Peyer's patch (tissue), 4 donors: Measurements from ENCODE around the gene ALG9. TPM values are rescaled to one million over a fixed set of nuclear protein-coding genes. Genes with fewer than 3 reads are reported as not detected.

Experiments
- DNase-seq, 3 donors: peaks; one replicate each; pipeline ENCODE4 v3.0.0-alpha.2; 2017 to 2019
- H3K27ac ChIP-seq, 4 donors: fragments of 200-600 bp; sonication (generic); one replicate each; pipeline ENCODE4 v1.5.1; 2016 to 2019
- H3K27me3 ChIP-seq, 2 donors: fragments of 200-600 bp; sonication (generic); one replicate each; pipeline ENCODE4 v1.5.1; 2019
- H3K36me3 ChIP-seq, 3 donors: fragments of 200-600 bp; sonication (generic); one replicate each; pipeline ENCODE4 v1.5.1; 2016 to 2019
- H3K4me1 ChIP-seq, 4 donors: fragments of 200-600 bp; sonication (generic); one replicate each; pipeline ENCODE4 v1.5.1; 2016 to 2019
- H3K4me3 ChIP-seq, 4 donors: fragments of 200-600 bp; sonication (generic); 1 replicate in 3 of 4; 2 replicates in 1 of 4; pipeline ENCODE4 v1.5.1; 2016 to 2019; ENCODE audit warnings: mild to moderate bottlenecking in 1 of 4
- H3K9me3 ChIP-seq, 4 donors: fragments of 200-600 bp; sonication (generic); one replicate each; pipeline ENCODE4 v1.5.1; 2016 to 2019; ENCODE audit warnings: mild to moderate bottlenecking in 1 of 4
- POLR2A ChIP-seq, 2 donors: fragments of 450-650 bp; IDR thresholded peaks; one replicate each; pipeline ENCODE4 v1.5.1; 2017; ENCODE audit warnings: antibody characterized with exemption in 2 of 2, mild to moderate bottlenecking in 2 of 2, moderate library complexity in 2 of 2
- total RNA-seq, 4 donors: library from RNA; depleted of rRNA; stranded (reverse); fragments of >200 nt; gene quantifications; one replicate each; pipeline ENCODE4 v1.1.0, GENCODE V29; 2016
- TF ChIP-seq, protein P1 (sequence below), 6 experiments: fragments of 450-650 bp in 4 of 6; fragments of 200-600 bp in 2 of 6; sonication (generic) in 1 of 6; IDR thresholded peaks; one replicate each; pipeline ENCODE4 v1.5.1; 2017 to 2019; ENCODE audit warnings: antibody characterized with exemption in 6 of 6, mild to moderate bottlenecking in 3 of 6, moderate library complexity in 1 of 6

The ALG9 gene
- total RNA-seq, 4 donors from 2014 or later: 14.0 to 32.4 (median 31.7) TPM

- peak; percentile 73 to 94 (median 85) for DNase-seq
- peak within 1 kb of the TSS; percentile 78 to 91 (median 87) for H3K27ac ChIP-seq
- peak in 1 of 2 donors; percentile 60 for TF ChIP-seq POLR2A (IDR thresholded peaks at IDR 0.05)
- TF ChIP-seq, protein P1, sequence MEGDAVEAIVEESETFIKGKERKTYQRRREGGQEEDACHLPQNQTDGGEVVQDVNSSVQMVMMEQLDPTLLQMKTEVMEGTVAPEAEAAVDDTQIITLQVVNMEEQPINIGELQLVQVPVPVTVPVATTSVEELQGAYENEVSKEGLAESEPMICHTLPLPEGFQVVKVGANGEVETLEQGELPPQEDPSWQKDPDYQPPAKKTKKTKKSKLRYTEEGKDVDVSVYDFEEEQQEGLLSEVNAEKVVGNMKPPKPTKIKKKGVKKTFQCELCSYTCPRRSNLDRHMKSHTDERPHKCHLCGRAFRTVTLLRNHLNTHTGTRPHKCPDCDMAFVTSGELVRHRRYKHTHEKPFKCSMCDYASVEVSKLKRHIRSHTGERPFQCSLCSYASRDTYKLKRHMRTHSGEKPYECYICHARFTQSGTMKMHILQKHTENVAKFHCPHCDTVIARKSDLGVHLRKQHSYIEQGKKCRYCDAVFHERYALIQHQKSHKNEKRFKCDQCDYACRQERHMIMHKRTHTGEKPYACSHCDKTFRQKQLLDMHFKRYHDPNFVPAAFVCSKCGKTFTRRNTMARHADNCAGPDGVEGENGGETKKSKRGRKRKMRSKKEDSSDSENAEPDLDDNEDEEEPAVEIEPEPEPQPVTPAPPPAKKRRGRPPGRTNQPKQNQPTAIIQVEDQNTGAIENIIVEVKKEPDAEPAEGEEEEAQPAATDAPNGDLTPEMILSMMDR (IDR thresholded peaks at IDR 0.05): no peak
- H3K9me3 ChIP-seq: no peaks in the 10 kb centered on the region
- H3K4me3 ChIP-seq: peak within 1 kb of the TSS; percentile 72 to 96 (median 93)
- no peaks in the 10 kb centered on the region for H3K27me3 ChIP-seq
- peaks cover 0 to 18% (median 0%) of the 10 kb centered on the region in 3 donors for H3K36me3 ChIP-seq
- peaks cover 0 to 20% (median 2%) of the 10 kb centered on the region in 4 donors for H3K4me1 ChIP-seq
These were observed 105.2 kb downstream of the ALG9 start, which contains the start of gene PPP2R1B for GRCh38 chr11:111765984-111766833. Gene PPP2R1B (minus strand): TSS chr11:111766389. CDS start chr11:111766361, 28 bp downstream.

DNA sequence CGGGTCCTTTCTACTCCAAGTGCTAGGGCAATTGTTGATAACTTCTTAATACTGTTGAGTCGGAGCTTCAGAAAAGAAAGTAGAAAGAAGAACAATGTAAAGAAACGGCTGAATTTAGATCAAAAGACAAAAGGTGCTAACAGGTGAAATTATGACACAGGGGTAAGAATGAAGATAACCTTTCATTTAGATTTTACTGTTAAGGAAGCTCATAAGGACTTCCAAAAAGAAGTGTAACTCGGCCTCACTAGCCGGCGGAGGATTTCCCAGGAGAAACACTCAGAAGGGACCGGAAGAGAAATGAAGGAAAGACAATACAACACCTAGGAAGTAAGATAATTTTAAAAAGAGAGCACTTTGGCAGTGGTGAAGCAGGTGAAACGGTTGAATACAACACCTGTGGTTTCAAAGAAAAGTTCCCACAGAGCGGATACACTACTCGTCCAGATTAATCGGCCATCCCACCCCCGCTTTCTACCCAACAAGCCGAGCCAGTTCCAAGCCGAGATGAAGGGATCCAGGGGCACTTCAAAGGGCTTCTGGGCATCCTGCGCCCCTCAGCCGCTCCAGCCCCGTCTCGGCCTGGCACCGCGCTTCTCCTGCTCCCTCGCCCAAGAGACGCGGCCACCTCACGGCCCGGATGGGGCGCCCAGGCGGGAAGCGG, 105.9 kb downstream of the ALG9 start:
- Histone ChIP-seq H3K9me3 (no peaks in the 10 kb centered on the region), H3K4me1 (peaks cover 0 to 20% (median 2%) of the 10 kb centered on the region in 4 donors), H3K27me3 (no peaks in the 10 kb centered on the region), H3K27ac (peak overlapping the region; percentile 78 to 91 (median 87)), H3K36me3 (peaks cover 0 to 24% (median 0%) of the 10 kb centered on the region in 3 donors), H3K4me3 (peak overlapping the region; percentile 72 to 96 (median 93))
- TF ChIP-seq, protein P1 (IDR thresholded peaks at IDR 0.05): no peak
- TF ChIP-seq POLR2A (IDR thresholded peaks at IDR 0.05): no peak
- DNase-seq: peak in 1 of 3 donors; percentile 33

DNA sequence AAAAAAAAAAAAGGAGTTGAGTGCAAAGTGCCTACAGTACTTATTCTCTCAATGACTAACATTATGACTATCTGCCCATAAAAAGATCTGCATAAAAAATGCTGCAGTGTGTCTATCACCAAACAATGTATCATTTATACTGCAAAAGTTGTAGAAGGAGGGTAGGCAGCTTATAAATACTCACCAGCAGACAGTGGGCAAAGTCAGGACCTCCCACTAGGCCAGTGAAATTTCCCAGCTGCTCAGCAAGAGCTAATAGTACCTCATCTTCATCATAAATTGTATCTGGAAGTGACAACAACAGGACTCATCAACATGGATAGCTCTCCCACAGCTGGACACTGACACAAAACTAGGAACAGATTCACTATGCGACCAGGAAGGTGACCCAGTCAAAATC, 106.8 kb downstream of the ALG9 start:
- no peaks in the 10 kb centered on the region for H3K27me3 ChIP-seq
- H3K4me1 ChIP-seq: peaks cover 0 to 20% (median 2%) of the 10 kb centered on the region in 4 donors
- no peaks in the 10 kb centered on the region for H3K9me3 ChIP-seq
- H3K4me3 ChIP-seq: peak overlapping the region in 2 of 4 donors; percentile 95 to 96
- no peak for DNase-seq
- peak in 1 of 2 donors; percentile 13 for TF ChIP-seq POLR2A (IDR thresholded peaks at IDR 0.05)
- TF ChIP-seq, protein P1 (IDR thresholded peaks at IDR 0.05): no peak
- H3K36me3 ChIP-seq: peaks cover 0 to 33% (median 0%) of the 10 kb centered on the region in 3 donors
- peak overlapping the region in 2 of 4 donors; percentile 15 to 91 for H3K27ac ChIP-seq

GRCh38 chr11:111762981-111763643, 108.3 kb downstream of the ALG9 start:
- H3K4me3 ChIP-seq: no peak overlapping the region
- H3K27ac ChIP-seq: no peak overlapping the region
- no peak for DNase-seq
- H3K9me3 ChIP-seq: no peaks in the 10 kb centered on the region
- peaks cover 0 to 20% (median 2%) of the 10 kb centered on the region in 4 donors for H3K4me1 ChIP-seq
- TF ChIP-seq, protein P1 (IDR thresholded peaks at IDR 0.05): no peak
- no peak for TF ChIP-seq POLR2A (IDR thresholded peaks at IDR 0.05)
- no peaks in the 10 kb centered on the region for H3K27me3 ChIP-seq
- peaks cover 0 to 48% (median 0%) of the 10 kb centered on the region in 3 donors for H3K36me3 ChIP-seq

DNA sequence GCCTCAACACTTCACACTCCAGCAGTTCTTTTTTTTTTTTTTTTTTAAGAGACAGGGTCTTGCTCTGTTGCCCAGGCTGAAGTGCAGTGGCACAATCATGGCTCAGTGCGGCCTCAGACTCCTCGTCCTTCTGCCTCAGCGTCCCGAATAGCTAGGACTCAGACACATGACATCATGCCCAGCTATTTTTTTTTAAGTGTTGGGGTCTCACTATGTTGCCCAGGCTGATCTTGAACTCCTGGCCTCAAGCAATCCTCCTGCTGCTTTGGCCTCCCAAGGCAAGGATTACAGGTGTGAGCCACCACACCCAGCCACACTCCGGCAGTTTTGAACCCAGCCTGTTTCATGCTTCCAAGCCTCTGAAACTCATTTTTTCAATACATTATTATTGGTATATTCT, 108.9 kb downstream of the ALG9 start:
- H3K4me1 ChIP-seq: peaks cover 0 to 20% (median 2%) of the 10 kb centered on the region in 4 donors
- H3K27ac ChIP-seq: no peak overlapping the region
- no peak overlapping the region for H3K4me3 ChIP-seq
- H3K27me3 ChIP-seq: no peaks in the 10 kb centered on the region
- H3K9me3 ChIP-seq: no peaks in the 10 kb centered on the region
- no peak for TF ChIP-seq POLR2A (IDR thresholded peaks at IDR 0.05)
- TF ChIP-seq, protein P1 (IDR thresholded peaks at IDR 0.05): no peak
- peaks cover 0 to 54% (median 0%) of the 10 kb centered on the region in 3 donors for H3K36me3 ChIP-seq
- no peak for DNase-seq
